GM21515 (cell line): ENCODE measurements around the gene KCNAB3.

ENCODE experiments used
- ATAC-seq: cut with Tn5 transposase; IDR thresholded peaks from one replicate; pipeline ENCODE4 v1.9.1; 2021; ENCODE audit not compliant: unreplicated experiment

Gene KCNAB3

DNA sequence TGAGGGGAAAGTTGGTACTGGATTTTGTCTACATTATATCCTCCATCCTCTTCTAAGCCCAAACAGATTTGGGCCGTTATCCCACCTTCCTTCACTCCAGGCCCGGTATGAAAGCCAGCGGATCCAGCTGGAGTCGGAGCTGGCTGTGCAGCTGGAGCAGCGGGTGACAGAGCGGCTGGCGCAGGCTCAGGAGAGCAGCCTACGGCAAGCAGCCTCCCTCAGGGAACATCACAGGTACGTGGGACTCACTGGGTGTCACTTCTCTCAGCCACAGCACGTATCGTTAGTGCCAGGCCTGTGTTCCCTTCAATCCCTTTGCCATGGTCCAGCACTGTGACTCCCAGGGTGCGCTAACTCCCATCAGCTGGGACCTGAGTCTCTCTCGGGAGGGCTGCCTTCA lies 13.6 kb upstream of the KCNAB3 start:
- ATAC-seq, result no peak

DNA sequence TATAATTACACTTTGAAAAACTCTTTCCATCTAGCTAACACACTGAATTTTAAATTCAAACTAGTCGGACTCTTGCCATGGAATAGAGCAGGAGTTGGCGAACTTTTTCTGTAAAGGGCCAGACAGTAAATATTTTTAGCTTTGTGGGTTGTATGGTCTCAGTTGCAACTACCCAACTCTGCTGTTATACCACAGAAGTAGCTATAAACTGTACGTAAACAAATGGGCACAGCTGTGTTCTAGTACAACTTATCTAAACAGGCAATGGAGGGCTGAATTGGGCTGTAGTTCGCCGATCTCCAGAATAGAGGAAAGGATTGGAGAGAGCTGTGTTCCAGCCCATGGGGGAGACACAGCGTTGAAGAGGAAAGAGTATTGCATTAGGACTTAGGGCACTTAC lies 11.1 kb upstream of the KCNAB3 start:
- ATAC-seq, result no peak

DNA sequence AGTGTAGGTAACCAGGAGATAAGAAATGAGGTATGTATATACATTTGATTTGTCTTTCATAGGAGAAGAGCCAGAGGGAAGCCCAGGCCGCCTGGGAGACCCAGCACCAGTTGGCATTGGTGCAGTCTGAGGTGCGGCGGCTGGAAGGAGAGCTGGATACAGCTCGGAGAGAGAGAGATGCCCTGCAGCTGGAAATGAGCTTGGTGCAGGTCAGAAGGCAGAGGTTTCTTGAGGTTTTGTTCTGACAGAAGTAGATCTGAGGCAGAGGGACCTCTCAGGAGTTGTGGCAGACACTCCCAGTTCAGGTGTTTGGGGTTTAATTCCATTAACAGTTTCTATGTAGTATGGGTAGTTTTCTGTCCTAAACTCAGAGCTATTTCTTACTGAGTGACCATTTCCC lies 10.4 kb upstream of the KCNAB3 start:
- ATAC-seq, result no peak

DNA sequence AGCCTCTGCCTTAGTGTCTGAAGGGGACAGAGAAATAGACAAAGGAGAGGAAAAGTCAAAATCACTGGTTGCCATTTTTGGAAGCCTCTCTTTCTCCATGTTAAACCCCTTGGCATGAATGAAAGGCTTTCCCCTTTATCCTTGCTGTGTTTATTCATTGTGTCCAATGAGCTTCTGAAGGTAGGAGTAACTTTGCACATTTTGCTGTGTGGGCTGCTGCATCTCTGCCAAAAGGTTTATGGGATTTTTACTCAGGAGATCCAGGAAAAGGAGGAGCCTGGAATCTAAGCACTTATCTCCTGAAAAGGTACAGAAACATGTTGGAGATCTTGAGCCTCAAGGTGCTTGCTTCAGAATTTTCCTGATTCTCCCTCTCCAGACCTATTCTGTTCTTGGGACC lies 6.2 kb upstream of the KCNAB3 start:
- no peak for ATAC-seq

DNA sequence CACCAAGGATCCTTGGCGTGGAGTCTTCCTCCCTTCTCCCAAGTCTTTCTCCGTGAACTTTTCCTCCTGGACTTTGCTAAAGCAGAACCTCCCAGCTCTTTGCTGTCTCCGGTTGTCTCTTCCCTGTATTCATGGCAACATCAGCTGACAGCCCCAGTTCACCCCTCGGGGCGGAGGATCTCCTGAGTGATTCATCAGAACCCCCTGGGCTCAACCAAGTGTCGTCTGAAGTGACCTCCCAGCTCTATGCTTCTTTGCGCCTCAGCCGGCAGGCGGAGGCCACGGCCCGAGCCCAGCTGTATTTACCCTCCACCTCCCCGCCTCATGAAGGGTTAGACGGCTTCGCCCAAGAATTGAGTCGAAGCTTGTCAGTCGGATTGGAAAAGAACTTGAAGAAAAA lies 3.3 kb upstream of the KCNAB3 start:
- no peak for ATAC-seq

DNA sequence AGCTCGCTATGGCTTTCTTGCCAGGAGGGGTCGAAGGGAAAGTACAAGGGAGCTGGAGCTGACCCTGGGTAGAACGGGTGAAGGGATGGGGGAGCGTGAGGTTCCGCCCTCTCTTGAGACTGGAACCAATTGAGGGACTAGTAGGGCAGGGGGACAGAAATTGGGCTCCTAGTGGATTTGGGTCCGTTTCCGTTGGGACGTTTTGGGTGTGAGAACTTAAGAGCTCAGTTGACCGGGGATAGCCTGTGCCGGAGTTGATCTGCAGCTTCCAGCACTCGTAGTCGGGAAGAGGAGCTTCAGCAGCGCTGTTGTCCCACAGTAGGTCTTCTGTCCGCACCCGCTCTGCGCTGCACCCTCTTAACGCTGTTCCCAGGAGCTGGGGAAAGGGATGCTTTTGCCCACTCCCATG lies 2.8 kb upstream of the KCNAB3 start:
- peak; percentile 13 for ATAC-seq

DNA sequence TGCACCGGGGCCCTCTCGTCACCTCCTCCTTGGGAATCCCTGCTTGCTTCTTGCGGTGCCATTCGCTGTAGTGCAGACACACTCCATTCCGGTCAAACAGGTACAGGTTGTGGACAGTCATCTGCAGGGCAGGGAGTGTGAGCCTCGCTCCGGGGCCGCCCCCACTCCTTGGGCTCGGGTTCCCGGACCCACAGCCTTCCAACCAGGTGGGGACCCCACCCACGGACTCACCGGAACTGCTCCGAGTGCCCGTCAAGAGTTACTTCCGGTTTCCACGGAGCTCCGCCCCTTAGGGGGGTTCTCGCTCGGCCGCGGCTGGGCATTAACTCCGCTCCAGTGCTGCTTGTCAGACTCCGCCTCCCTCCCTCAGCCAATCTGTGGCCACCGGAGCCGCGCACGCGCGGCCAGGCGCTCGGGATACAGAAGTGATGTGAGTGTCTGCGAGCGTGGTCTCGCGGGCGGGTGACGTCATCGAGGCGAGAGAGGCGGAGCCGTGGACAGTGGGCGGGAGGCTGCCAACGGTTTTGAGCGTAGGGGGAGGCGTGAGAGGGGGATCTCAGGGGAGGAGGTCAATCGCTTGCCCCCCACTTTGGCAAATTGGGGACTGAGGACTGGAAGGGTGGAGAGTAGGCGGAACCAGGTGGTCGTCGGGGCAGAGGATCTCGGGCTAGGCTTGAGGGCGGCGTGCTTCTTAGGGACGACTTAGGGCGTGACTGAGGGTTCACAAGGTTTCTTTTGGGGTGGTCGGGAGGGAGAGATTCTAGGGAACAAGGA lies 2.2 kb upstream of the KCNAB3 start, which contains the start of the genes CNTROB and TRAPPC1:
CNTROB (plus strand) TSS at position 498 of the 774 bp plus-strand sequence. CDS start 874 bp downstream, outside the sequence.
TRAPPC1 (minus strand) TSS at position 238 of the 774 bp plus-strand sequence; CDS start at position 121, 117 bp downstream.
- ATAC-seq, result peak; percentile 92

DNA sequence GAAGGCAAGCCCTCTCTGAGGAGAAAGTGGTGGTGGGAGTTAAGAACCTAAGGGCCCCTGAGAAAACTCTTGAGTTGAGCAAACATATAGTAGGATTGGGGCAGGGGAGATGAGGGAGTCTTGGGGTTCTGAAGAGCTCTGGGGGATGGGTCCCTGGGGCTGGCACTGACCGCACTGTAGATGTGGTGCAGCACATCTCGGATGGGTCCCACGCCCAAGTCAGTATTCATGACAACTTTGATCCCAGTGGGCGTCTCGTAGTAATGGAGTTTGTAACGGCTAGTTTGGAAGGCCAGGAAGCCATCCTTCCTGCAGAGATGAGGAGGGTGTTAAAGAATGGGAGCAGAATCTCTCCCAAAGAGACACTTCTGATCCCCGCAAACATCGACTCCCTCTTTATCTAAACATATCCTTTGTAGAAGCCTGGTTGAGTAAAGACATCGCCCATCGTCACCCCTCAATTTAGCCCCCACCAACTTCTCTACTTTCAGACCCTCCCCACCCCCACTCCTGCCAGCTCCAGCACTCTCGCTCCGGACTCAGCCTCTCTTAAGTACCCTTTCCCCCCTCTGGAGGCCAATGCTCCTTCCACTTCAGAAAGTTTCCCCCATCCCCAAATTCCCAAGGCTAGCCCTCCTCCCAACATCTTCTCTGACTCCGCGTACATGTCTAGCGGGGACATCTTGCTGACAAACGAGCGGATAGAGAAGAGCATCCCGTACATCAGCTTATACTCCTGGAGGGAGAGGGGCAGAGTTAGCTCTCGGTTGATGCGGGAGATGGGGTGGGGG lies 1.4 kb upstream of the KCNAB3 start:
- no peak for ATAC-seq

DNA sequence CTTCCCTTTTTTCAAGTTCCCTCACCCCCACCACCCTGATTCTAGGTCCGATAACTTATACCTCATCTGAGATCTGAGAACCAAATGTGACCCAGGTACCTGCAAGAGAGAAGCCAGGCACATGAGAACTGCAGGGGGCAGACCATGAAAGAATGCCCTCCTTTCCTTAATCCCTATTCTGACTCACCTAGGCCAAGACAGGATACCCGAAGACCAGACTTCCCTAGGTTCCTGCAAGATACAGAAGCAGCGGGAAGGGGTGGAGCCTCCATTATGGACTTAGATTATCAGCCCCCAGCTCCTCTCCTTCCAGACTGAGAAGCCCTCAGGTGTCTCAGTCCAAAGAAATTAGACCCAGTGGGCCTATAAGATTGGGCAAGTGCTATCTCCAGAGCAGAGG lies 2.1 kb downstream of the KCNAB3 start:
- no peak for ATAC-seq

DNA sequence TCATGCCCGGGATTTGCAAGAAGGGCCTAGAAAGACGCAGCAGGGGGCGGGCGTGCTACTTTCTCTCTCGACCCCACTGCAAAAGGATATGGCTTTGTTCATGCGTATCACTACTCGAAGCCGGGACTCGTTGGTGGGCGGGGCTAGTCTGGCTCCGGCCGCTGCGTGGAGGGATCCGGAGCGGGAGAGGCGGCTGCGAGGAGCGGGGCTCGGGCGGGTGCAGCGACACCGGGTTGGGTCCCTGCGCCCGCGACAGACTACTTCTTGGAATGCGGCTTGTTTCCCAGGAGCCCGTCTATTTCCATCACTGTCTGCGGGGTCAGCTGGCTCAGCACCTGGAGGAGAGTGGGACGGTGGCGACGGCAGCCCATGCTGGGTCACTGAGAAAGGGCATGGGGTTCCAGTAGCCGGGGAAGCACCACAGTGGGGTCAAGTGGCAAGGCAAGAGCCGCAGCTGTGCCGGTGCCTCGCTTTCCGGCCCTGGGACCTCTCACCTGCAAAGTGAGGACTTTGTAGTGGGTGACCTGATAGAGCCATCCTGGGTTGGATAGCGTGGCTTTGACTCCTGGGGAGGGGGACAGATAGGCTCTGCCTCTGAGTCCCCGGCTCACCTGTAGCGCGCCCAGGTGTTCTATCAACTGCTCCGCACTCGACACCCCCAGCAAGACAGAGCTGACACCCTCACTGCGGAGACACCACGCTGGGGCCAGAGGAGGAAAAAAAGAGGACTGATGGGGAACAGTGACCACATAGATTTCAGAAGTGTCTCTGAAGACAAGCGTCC lies 6.6 kb downstream of the KCNAB3 start:
- ATAC-seq, result no peak

DNA sequence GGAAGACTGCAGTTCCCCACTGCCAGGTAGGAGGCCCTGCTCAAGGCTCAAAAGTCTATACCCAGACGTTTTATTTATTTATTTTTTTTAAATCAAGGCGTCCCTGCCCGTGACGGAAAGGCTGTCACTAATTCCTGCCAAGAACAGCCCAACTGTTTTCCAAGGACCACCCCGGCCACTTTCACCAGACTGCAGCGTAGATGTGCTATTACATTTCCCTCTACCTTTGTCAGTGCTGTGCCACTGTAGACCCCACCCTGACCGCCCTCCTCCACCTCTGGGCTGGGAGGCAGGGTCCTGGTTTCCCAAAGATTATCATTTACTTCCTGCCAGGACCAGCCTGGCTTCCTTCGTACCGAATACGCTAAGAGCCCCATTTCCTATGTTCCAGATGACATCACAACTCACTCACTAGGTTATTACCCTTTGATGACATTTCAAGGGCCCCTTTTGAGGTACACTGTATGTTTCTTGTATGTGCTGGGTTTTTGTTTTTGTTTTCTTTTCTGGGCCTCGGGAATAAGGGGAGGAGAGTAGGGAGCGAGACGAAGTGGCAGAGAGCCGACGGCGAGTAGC lies 7.3 kb downstream of the KCNAB3 start:
- no peak for ATAC-seq

DNA sequence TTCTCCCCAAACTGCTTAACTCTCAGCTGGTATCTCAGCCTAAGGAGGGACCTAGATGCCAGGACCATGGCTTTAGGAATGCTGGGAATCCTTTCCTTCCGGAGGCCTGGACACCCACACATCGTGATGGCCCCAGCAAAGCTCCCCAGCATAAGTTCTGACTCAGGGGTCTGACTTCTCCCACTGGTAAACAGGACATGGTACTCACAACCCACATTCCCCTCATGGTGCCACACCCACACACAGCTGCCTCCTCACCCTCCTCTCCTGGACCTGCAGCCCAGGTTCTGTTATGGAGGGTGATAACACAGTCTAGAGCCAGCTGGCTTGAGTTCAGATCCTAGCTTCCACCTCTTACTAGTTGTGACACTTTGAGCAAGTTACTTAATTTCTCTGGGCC lies 12.8 kb downstream of the KCNAB3 start:
- no peak for ATAC-seq

DNA sequence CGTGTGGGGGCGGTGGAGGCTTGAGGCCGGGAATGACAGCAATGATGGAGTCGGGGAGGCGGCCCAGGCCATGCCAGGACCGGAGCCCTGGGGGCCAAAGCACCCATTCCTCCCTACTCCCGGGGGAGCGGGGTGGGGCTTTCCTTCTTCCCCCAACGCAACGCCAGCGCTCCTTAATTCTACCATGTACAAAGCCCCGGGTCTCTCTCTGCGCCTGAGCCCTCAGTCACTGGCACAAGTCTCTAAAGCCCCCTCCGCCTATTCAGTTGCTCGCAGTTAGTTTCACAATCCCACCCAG lies 13.3 kb downstream of the KCNAB3 start:
- ATAC-seq, result no peak

DNA sequence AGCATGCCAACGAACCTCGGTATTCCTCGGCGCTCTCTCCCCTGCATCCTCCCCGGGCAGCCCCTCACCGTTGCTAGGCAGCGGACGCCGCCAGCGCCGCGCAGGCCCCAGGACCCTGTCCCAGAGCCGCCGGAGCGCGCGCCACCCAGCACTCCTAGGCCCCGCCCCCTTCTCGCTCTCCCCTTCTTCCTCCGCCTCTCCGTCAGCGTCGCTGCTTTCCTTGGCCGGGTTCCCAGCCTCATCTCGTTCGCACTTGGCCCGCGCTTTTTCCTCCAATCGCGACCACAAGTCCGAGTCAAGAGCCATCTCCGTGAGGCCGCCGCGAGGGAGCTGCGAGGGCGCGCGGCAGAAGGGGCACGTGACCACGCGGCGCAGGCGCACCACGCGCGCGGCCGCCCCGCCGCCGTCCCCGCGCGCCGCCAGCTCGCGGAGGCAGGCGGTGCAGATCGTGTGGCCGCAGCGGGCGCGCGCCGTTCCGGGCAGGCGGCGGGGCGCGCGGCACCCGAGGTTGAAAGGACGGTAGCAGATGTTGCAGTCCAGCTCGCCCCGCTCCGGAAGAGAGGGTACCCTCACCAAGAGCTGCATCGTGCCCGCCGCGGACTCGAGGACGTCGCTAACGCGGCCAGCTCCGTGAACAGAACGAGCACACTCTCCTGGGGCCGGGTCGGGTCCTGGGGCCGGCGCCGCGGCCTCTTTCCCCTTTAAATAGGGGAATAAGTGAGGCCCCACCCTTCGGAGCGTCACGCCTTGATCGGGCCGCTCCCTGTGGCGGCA lies 13.9 kb downstream of the KCNAB3 start, which contains the start of gene RNF227:
RNF227 (minus strand) TSS at position 679 of the 774 bp plus-strand sequence; CDS start at position 585, 94 bp downstream.
- peak; percentile 57 for ATAC-seq

DNA sequence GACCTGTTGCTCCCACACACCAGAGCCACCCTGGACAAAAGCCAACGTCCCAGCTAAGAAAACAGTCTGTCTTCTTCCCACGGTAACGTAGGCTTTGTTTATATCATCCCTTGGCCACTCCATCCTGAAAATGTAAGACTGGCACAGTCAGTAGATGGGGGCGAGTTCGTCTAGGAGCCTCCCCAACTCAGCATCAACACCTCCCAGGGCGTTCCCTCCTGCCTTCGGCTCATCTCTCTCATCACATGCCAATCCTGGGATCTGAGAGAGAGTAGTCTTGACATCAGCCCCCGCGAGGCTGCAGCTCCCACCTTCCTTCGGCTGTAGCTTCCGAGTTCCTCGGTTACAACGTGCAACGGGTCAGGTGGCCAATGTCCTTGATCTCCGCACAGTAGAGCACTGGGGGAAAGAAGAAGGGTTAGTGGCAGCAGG lies 14.5 kb downstream of the KCNAB3 start:
- ATAC-seq, result no peak

DNA sequence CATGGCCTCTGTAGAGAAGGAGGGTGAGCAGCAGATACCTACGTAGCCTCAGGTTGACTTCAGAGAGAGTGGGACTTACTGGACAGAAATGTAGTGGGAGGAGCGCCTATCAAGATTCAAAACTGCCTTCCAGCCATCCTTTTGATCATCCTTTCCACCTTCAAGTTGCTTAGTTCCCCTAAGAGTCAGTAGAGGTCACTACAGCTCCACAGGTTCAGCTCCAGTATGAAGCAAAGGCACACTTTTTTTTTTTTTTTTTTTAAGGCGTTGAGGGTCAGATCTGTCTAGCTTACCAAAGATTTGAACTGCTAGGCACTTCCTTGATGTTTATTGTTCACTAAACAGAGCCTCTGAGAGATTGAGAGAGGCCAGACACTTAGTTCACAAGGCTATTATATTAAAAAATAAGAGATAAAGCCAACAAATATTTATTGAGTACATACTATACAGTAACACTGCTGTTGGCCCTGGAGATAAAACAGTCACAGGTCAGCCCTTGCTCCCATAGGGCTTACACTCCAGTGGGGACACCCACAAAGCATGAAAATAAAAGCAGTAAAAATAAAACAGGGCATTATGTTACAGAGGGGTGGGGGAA lies 16.6 kb downstream of the KCNAB3 start:
- no peak for ATAC-seq

DNA sequence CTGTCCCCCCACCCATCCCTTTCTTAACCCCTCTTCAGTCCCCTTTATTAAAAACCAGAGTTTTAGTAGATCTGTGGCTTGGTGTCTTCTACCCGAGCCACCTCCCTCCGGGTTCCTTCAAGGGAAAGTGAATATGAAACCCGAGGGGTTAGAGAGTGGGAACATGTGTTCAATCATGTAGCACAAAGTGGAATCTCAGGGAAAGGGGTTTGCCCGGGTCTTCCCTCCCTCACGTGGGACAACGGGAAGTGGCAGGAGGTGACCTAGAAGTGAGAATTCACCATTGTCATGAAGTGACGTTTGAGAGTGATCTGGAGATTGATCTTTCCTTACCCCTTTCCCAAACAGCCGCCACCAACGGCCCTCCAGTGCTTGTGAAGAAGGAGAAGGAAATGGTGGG lies 18.5 kb downstream of the KCNAB3 start:
- ATAC-seq, result no peak

DNA sequence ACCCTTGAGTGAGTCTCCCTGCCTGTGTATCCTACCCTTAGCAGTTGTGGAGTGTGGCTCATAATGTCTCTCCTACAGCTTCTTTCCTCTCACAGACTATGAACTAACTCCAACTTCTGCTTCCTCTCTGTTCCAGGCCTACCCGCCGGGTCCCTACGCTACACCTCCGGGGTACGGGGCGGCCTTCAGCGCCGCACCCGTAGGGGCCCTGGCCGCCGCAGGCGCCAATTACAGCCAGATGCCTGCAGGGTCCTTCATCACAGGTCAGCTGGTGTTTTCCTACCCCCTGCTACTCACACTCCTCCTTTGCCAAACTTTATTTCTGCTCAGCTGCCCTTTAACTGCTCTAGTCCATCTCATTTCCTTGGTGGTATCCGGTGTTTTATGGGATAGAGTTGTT lies 18.9 kb downstream of the KCNAB3 start:
- no peak for ATAC-seq

DNA sequence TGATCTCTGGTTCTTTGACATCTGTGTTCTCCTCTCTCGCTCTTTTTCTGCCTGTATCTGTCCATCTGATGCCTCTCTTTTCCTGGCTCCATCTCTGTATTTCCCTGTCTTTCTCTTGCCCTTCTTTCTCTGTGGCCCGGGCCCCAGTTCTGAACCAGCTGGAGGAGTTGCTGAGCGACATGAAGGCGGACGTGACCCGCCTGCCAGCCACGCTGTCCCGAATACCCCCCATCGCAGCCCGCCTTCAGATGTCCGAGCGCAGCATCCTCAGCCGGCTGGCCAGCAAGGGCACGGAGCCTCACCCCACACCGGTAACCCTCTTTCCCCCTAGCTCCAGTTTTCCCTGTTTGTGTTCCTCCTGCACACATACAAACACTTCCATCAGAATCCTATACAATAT lies 19.4 kb downstream of the KCNAB3 start:
- ATAC-seq, result no peak

DNA sequence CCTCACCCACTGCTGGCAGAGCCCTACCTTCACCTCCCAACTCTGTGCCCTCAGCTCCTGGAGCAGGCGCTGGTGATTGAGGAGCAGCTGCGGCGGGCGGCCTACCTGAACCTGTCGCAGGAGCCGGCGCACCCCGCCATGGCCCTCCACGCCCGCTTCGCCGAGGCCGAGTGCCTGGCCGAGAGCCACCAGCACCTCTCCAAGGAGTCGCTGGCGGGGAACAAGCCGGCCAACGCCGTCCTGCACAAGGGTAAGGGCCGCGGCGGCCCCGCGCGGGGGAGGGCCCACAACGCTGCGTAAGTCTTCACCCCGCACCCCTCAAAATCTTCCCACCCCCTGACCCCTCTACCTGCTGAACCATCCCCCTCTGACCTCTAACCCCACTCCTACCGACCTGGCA lies 20.6 kb downstream of the KCNAB3 start:
- ATAC-seq, result no peak
